Hepatocyte (in vitro differentiated cells): ENCODE measurements around the gene PSMD1. TPM values are rescaled to one million over a fixed set of nuclear protein-coding genes. Genes with fewer than 3 reads are reported as not detected.

ENCODE experiments used
- DNase-seq: peaks from one replicate; pipeline ENCODE4 v3.0.0-alpha.2; 2016; ENCODE audit warnings: low spot score
- H2AFZ ChIP-seq: fragments of 200-600 bp; sonication (generic); 2 replicates; pipeline ENCODE4 v1.6.0; 2016; ENCODE audit warnings: antibody characterized with exemption, mild to moderate bottlenecking
- H3K27ac ChIP-seq: fragments of 200-600 bp; sonication (generic); 2 replicates; pipeline ENCODE4 v1.5.1; 2016; ENCODE audit warnings: mild to moderate bottlenecking
- H3K27me3 ChIP-seq: fragments of 200-600 bp; sonication (generic); 2 replicates; pipeline ENCODE4 v1.6.1; 2016
- H3K36me3 ChIP-seq: fragments of 200-600 bp; sonication (generic); replicated peaks from 2 replicates; pipeline ENCODE4 v1.5.1; 2016; ENCODE audit warnings: low read depth; ENCODE audit not compliant: insufficient read depth
- H3K4me1 ChIP-seq: fragments of 200-600 bp; sonication (generic); 2 replicates; pipeline ENCODE4 v1.5.1; 2016; ENCODE audit warnings: mild to moderate bottlenecking, moderate library complexity; ENCODE audit not compliant: insufficient read depth
- H3K4me2 ChIP-seq: fragments of 200-600 bp; sonication (generic); 2 replicates; pipeline ENCODE4 v1.6.0; 2016
- H3K4me3 ChIP-seq: fragments of 200-600 bp; sonication (generic); 2 replicates; pipeline ENCODE4 v1.5.1; 2016; ENCODE audit warnings: mild to moderate bottlenecking
- H3K79me2 ChIP-seq: fragments of 200-600 bp; sonication (generic); 2 replicates; pipeline ENCODE4 v1.6.0; 2017; ENCODE audit warnings: mild to moderate bottlenecking
- H3K9me2 ChIP-seq: fragments of 200-600 bp; sonication (generic); replicated peaks from 2 replicates; pipeline ENCODE4 v1.6.0; 2017; ENCODE audit warnings: mild to moderate bottlenecking; ENCODE audit not compliant: insufficient read depth
- H3K9me3 ChIP-seq: fragments of 200-600 bp; sonication (generic); 2 replicates; pipeline ENCODE4 v1.5.1; 2016; ENCODE audit warnings: low read depth, mild to moderate bottlenecking
- H4K20me1 ChIP-seq: fragments of 200-600 bp; sonication (generic); 2 replicates; pipeline ENCODE4 v1.6.0; 2016; ENCODE audit warnings: mild to moderate bottlenecking; ENCODE audit not compliant: insufficient read depth, poor library complexity, severe bottlenecking
- EZH2 ChIP-seq: fragments of 200-600 bp; sonication (generic); IDR thresholded peaks from 2 replicates; pipeline ENCODE4 v1.6.1; 2016; ENCODE audit warnings: antibody characterized with exemption, mild to moderate bottlenecking, borderline replicate concordance
- EZH2phosphoT487 ChIP-seq: fragments of 200-600 bp; sonication (generic); IDR thresholded peaks from one replicate; pipeline ENCODE4 v1.6.1; 2018; ENCODE audit warnings: antibody characterized with exemption, mild to moderate bottlenecking, low read depth, moderate library complexity; ENCODE audit not compliant: unreplicated experiment, severe bottlenecking
- WGBS: methylation state at CpG from one replicate; pipeline ENCODE4 v1.1.6; 2016; ENCODE audit warnings: low lambda C conversion rate; ENCODE audit errors: missing lambda C conversion rate; 5-methylcytosine and 5-hydroxymethylcytosine counted together
- polyA plus RNA-seq: library from polyadenylated mRNA; unstranded; fragments of >200 nt; fragmentation: Nextera tagmentation; extraction: Ambion mirVana; gene quantifications from 2 replicates; pipeline ENCODE4 v1.2.1, GENCODE V29; 2016
- total RNA-seq: library from RNA; depleted of rRNA; stranded (reverse); fragments of >200 nt; gene quantifications from 2 replicates; pipeline ENCODE4 v1.2.3, GENCODE V29; 2014
- TF ChIP-seq, protein P1 (sequence below): fragments of 200-600 bp; sonication (generic); IDR thresholded peaks from 2 replicates; pipeline ENCODE4 v1.5.1; 2016; ENCODE audit warnings: antibody characterized with exemption, mild to moderate bottlenecking; ENCODE audit not compliant: poor library complexity

The PSMD1 gene
- total and polyA plus RNA-seq, 2 experiments from 2014 or later, result 92.9 to 106 TPM

DNA sequence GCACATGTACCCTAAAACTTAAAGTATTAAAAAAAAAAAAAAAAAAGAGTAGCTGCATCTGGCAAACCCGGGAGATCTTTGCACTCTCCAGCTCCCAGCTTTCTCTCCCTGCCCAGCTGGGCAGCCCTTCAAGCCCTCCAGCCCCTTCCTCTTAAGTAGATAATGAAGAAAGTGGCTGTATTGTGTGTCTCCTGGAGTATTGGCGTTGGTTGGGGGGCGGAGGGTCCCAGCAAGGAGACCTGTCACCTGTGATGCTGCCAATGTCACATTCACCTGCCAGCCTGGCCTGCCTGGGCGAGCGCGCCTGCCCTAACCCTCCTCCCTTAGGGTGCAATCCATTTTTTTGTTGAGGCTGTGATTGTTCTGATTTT lies 17.4 kb upstream of the PSMD1 start:
- H3K9me2 ChIP-seq, result no peaks in the 10 kb centered on the region
- no peak for DNase-seq
- no peak for TF ChIP-seq EZH2phosphoT487
- TF ChIP-seq, protein P1, sequence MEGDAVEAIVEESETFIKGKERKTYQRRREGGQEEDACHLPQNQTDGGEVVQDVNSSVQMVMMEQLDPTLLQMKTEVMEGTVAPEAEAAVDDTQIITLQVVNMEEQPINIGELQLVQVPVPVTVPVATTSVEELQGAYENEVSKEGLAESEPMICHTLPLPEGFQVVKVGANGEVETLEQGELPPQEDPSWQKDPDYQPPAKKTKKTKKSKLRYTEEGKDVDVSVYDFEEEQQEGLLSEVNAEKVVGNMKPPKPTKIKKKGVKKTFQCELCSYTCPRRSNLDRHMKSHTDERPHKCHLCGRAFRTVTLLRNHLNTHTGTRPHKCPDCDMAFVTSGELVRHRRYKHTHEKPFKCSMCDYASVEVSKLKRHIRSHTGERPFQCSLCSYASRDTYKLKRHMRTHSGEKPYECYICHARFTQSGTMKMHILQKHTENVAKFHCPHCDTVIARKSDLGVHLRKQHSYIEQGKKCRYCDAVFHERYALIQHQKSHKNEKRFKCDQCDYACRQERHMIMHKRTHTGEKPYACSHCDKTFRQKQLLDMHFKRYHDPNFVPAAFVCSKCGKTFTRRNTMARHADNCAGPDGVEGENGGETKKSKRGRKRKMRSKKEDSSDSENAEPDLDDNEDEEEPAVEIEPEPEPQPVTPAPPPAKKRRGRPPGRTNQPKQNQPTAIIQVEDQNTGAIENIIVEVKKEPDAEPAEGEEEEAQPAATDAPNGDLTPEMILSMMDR, result no peak
- peaks cover 21% of the 10 kb centered on the region for H3K4me1 ChIP-seq
- no peak overlapping the region for H3K4me3 ChIP-seq
- H3K4me2 ChIP-seq, result peak overlapping the region; percentile 83
- H3K9me3 ChIP-seq, result no peaks in the 10 kb centered on the region
- H2AFZ ChIP-seq, result no peak overlapping the region
- peaks cover 40% of the 10 kb centered on the region for H3K79me2 ChIP-seq
- peaks cover 7% of the 10 kb centered on the region for H4K20me1 ChIP-seq
- H3K27ac ChIP-seq, result no peak overlapping the region
- H3K27me3 ChIP-seq, result peaks cover 6% of the 10 kb centered on the region
- H3K36me3 ChIP-seq, result no peaks in the 10 kb centered on the region
- WGBS, result 88% methylated on average over 6 of the region's 6 CpGs

DNA sequence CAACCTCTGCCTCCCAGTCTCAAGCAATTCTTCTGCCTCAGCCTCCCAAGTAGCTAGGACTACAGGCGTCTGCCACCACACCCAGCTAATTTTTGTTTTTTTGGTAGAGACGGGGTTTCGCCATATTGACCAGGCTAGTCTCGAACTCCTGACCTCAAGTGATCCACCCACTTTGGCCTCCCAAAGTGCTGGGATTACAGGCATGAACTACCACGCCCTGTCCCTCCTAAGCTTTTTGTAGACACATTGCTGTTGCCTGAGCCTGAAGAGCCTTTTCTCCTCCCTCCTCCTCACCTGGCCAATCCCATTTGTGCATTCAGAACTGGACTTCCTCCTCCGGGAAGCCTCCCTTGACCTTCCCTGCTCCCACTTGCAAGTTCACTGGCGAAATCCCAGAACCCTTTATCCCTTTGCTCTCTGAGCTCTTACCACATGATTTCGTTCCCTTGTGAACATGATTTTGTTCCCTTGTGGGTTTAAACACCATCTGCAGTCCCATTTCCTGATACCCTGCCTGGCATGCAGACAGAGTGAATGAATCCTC lies 16.8 kb upstream of the PSMD1 start:
- H3K4me1 ChIP-seq, result peaks cover 18% of the 10 kb centered on the region
- no peaks in the 10 kb centered on the region for H3K9me2 ChIP-seq
- no peak for DNase-seq
- no peak overlapping the region for H2AFZ ChIP-seq
- peak overlapping the region; percentile 83 for H3K4me2 ChIP-seq
- H3K27me3 ChIP-seq, result peaks cover 6% of the 10 kb centered on the region
- peaks cover 7% of the 10 kb centered on the region for H4K20me1 ChIP-seq
- no peak overlapping the region for H3K4me3 ChIP-seq
- TF ChIP-seq, protein P1, result no peak
- TF ChIP-seq EZH2, result no peak
- no peak for TF ChIP-seq EZH2phosphoT487
- WGBS, result 73% methylated on average over 8 of the region's 8 CpGs
- H3K9me3 ChIP-seq, result no peaks in the 10 kb centered on the region
- H3K36me3 ChIP-seq, result no peaks in the 10 kb centered on the region
- H3K79me2 ChIP-seq, result peaks cover 40% of the 10 kb centered on the region
- no peak overlapping the region for H3K27ac ChIP-seq

DNA sequence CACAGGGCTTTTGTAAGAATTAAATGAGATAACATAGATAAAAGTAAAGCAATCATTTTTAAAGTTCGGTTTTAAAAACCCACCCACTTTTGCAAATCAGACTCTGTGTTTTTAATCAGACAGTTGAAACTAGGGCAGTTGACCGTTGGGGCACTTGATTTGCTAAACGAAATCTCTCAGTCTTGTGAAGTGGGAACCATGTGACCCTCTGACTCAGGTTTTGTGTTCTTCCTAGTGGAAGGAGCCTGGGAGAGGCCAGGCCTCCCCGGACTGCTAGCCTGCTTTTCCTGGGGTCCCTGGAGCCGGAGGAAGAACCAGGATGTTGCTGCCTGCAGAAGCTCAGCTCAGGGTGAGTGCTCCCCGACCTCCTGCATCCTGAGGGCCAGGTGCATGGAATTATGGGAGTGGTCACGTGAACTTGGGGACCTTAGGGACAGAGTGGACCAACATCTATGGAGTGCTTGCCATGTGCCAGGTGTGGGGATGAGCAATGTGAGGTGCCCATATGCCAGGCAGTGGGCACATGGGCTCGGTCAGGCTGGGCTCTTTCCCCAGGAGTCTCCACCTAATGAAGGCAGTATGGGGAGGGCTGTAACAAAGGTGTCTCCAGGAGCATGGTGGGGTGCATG lies 15.5 kb upstream of the PSMD1 start:
- Histone ChIP-seq H3K9me2 (no peaks in the 10 kb centered on the region), H3K79me2 (peaks cover 40% of the 10 kb centered on the region), H3K36me3 (no peaks in the 10 kb centered on the region), H4K20me1 (peaks cover 7% of the 10 kb centered on the region), H3K27me3 (peaks cover 6% of the 10 kb centered on the region), H3K4me3 (no peak overlapping the region), H2AFZ (no peak overlapping the region), H3K9me3 (no peaks in the 10 kb centered on the region), H3K4me2 (no peak overlapping the region), H3K27ac (no peak overlapping the region), H3K4me1 (peaks cover 12% of the 10 kb centered on the region)
- DNase-seq, result no peak
- TF ChIP-seq EZH2, result no peak
- no peak for TF ChIP-seq EZH2phosphoT487
- TF ChIP-seq, protein P1, result no peak
- WGBS, result 80% methylated on average over 8 of the region's 8 CpGs
